Neuronal stem cell (in vitro differentiated cells): ENCODE data around the gene PTPRU.
"Not testable (repeated sequence)": the region's sequence is repeated elsewhere in the genome, so short reads cannot be mapped to it uniquely, and the experiment has no call there.

Experiments used
- DNase-seq: peaks from one replicate; pipeline ENCODE4 v3.0.0-alpha.2; 2013; ENCODE audit warnings: low spot score
- H2AFZ ChIP-seq: one replicate; pipeline ENCODE4 v1.6.1; 2013; ENCODE audit warnings: mild to moderate bottlenecking, low read length, inconsistent platforms
- H2AK5ac ChIP-seq: 2 replicates; pipeline ENCODE4 v1.6.1; 2013; ENCODE audit warnings: low read depth, mild to moderate bottlenecking, inconsistent platforms, low read length, moderate library complexity, mixed read lengths
- H2BK120ac ChIP-seq: 2 replicates; pipeline ENCODE4 v1.6.1; 2013; ENCODE audit warnings: low read depth, mild to moderate bottlenecking, inconsistent platforms, low read length, moderate library complexity, mixed read lengths
- H2BK12ac ChIP-seq: one replicate; pipeline ENCODE4 v1.6.1; 2013; ENCODE audit warnings: low read length, inconsistent platforms
- H2BK15ac ChIP-seq: 2 replicates; pipeline ENCODE4 v1.6.1; 2013; ENCODE audit warnings: mild to moderate bottlenecking, low read length, inconsistent platforms, mixed read lengths
- H2BK5ac ChIP-seq: one replicate; pipeline ENCODE4 v1.6.1; 2013; ENCODE audit warnings: inconsistent platforms, mild to moderate bottlenecking, low read length, moderate library complexity
- H3K14ac ChIP-seq: one replicate; pipeline ENCODE4 v1.6.1; 2013; ENCODE audit warnings: low read length, inconsistent platforms
- H3K18ac ChIP-seq: 2 replicates; pipeline ENCODE4 v1.6.1; 2013; ENCODE audit warnings: low read length, inconsistent platforms
- H3K23ac ChIP-seq: 2 replicates; pipeline ENCODE4 v1.6.1; 2013; ENCODE audit warnings: low read depth, mild to moderate bottlenecking, mixed read lengths, low read length, inconsistent platforms; ENCODE audit not compliant: poor library complexity
- H3K27ac ChIP-seq: replicated peaks from 3 replicates; pipeline ENCODE4 v1.5.1; 2013; ENCODE audit warnings: low read length, inconsistent platforms
- H3K27me3 ChIP-seq, 3 experiments: 2 replicates each; pipeline ENCODE4 v1.6.1; 2013; ENCODE audit warnings: low read length in 3 of 3, mild to moderate bottlenecking in 2 of 3, inconsistent platforms in 1 of 3, low read depth in 1 of 3, mixed read lengths in 1 of 3, moderate library complexity in 1 of 3; ENCODE audit not compliant: control insufficient read depth in 3 of 3, insufficient read depth in 3 of 3
- H3K36me3 ChIP-seq, 2 donors: replicated peaks in 1 of 2; 2 replicates each; pipeline ENCODE4 v1.6.1; 2013; ENCODE audit warnings: low read length in 2 of 2; ENCODE audit not compliant: control insufficient read depth in 2 of 2, insufficient read depth in 2 of 2
- H3K4ac ChIP-seq: 2 replicates; pipeline ENCODE4 v1.6.1; 2013; ENCODE audit warnings: inconsistent platforms, mild to moderate bottlenecking, low read length, moderate library complexity
- H3K4me1 ChIP-seq, 2 donors: 1 replicate in 1 of 2; 2 replicates in 1 of 2; pipeline ENCODE4 v1.6.1; 2013; ENCODE audit warnings: low read length in 2 of 2, low read depth in 1 of 2; ENCODE audit not compliant: control insufficient read depth in 2 of 2, insufficient read depth in 1 of 2
- H3K4me2 ChIP-seq: one replicate; pipeline ENCODE4 v1.6.1; 2013; ENCODE audit warnings: mild to moderate bottlenecking, low read length, inconsistent platforms; ENCODE audit not compliant: insufficient read depth, poor library complexity, severe bottlenecking
- H3K4me3 ChIP-seq, 2 donors: 2 replicates each; pipeline ENCODE4 v1.5.1; 2013; ENCODE audit warnings: low read length in 2 of 2, mild to moderate bottlenecking in 2 of 2, inconsistent platforms in 1 of 2, moderate library complexity in 1 of 2
- H3K79me1 ChIP-seq: one replicate; pipeline ENCODE4 v1.6.1; 2013; ENCODE audit warnings: low read depth, mild to moderate bottlenecking, inconsistent platforms, low read length, moderate library complexity
- H3K9ac ChIP-seq: one replicate; pipeline ENCODE4 v1.6.1; 2013; ENCODE audit warnings: mild to moderate bottlenecking, low read depth, low read length, inconsistent platforms; ENCODE audit not compliant: poor library complexity
- H3K9me3 ChIP-seq, 2 donors: replicated peaks in 1 of 2; 2 replicates each; pipeline versions ENCODE3 to v1.6.1; 2013; ENCODE audit warnings: low read length in 2 of 2, mild to moderate bottlenecking in 2 of 2, inconsistent platforms in 1 of 2, low read depth in 1 of 2, mixed read lengths in 1 of 2, moderate library complexity in 1 of 2; ENCODE audit not compliant: control insufficient read depth in 2 of 2, insufficient read depth in 1 of 2
- H4K8ac ChIP-seq: one replicate; pipeline ENCODE4 v1.6.1; 2013; ENCODE audit warnings: low read depth, mild to moderate bottlenecking, inconsistent platforms, low read length, moderate library complexity
- H4K91ac ChIP-seq: one replicate; pipeline ENCODE4 v1.6.1; 2013; ENCODE audit warnings: low read length, low read depth, mild to moderate bottlenecking, inconsistent platforms; ENCODE audit not compliant: poor library complexity
- WGBS, 2 donors: extraction: QIAGEN DNeasy Blood & Tissue Kit; methylation state at CpG; one replicate each; pipeline ENCODE4 v1.1.7; 2013; ENCODE audit warnings: missing lambda C conversion rate in 2 of 2, mixed read lengths in 1 of 2; ENCODE audit not compliant: insufficient read length in 2 of 2, insufficient replicate concordance in 1 of 2; ENCODE audit errors: extremely low coverage in 2 of 2; 5-methylcytosine and 5-hydroxymethylcytosine counted together

The PTPRU gene

DNA sequence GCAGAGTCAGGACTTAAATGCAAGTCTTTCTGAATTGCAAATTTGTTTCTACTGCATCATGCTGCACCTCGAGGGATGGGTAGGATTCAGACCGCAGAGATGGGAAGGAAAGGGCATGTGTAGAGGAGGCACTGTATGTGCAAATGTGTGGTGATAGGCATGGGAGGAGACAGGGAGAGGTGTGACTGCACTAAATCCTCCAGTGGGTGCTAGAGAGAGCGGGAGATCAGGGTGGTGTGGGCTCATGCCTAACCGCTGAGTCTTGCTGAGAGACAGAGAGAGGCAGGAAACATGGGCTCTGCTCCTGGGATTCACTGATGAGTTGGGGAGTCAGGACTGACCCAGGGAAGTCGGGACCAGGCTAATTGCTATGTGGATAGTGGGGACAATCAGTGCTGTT is 61.1 kb downstream of the PTPRU start:
- Histone ChIP-seq H4K91ac (no peak overlapping the region), H3K9ac (no peak overlapping the region), H3K9me3 (peaks cover 0 to 2% of the 10 kb centered on the region in 2 donors), H2BK120ac (no peak overlapping the region), H3K36me3 (peaks cover 0 to 3% of the 10 kb centered on the region in 2 donors), H3K14ac (no peak overlapping the region), H2BK5ac (no peak overlapping the region), H3K27ac (no peak overlapping the region), H4K8ac (no peak overlapping the region), H2AFZ (no peak overlapping the region), H3K27me3 (no peaks in the 10 kb centered on the region), H2BK15ac (no peak overlapping the region), H2AK5ac (no peak overlapping the region), H3K4me3 (no peak overlapping the region), H2BK12ac (no peak overlapping the region), H3K4me2 (no peak overlapping the region), H3K23ac (no peak overlapping the region), H3K79me1 (no peaks in the 10 kb centered on the region), H3K4ac (no peak overlapping the region), H3K18ac (no peak overlapping the region), H3K4me1 (no peaks in the 10 kb centered on the region)
- DNase-seq, result no peak
- no CpG with 5 or more reads among the region's 5 CpGs for WGBS, 2 donors

DNA sequence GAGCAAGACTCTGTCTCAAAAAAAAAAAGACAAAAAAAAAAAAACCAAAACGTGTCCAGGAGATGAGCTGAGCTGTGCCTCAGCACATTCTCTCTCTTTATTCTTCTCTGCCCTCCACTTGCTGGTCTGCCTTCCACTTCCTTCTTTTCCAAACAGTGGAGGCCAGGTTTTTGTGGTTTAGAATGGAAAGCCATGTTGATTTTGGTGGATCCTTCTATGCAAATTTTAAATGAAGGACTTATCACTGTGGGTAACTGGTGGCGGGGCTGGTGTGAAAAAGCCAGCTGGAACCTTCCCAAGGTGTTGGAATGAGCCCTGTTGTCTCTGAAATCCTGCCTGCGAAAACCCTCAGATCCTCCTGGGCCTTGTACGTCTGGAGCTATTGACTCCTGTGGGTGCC is 61.9 kb downstream of the PTPRU start:
- peaks cover 0 to 2% of the 10 kb centered on the region in 2 donors for H3K9me3 ChIP-seq
- no peak overlapping the region for H3K18ac ChIP-seq
- H3K27ac ChIP-seq, result no peak overlapping the region
- H2BK5ac ChIP-seq, result no peak overlapping the region
- H2BK120ac ChIP-seq, result no peak overlapping the region
- DNase-seq, result no peak
- no peaks in the 10 kb centered on the region for H3K27me3 ChIP-seq
- no peak overlapping the region for H3K23ac ChIP-seq
- H2AK5ac ChIP-seq, result no peak overlapping the region
- H2BK15ac ChIP-seq, result no peak overlapping the region
- no peak overlapping the region for H3K9ac ChIP-seq
- H3K14ac ChIP-seq, result no peak overlapping the region
- H3K36me3 ChIP-seq, result peaks cover 0 to 3% of the 10 kb centered on the region in 2 donors
- no CpG with 5 or more reads among the region's 4 CpGs for WGBS, 2 donors
- no peak overlapping the region for H3K4ac ChIP-seq
- no peak overlapping the region for H3K4me3 ChIP-seq
- no peak overlapping the region for H3K4me2 ChIP-seq
- peaks cover 0 to 2% of the 10 kb centered on the region in 2 donors for H3K4me1 ChIP-seq
- no peak overlapping the region for H2AFZ ChIP-seq
- no peak overlapping the region for H4K8ac ChIP-seq
- H2BK12ac ChIP-seq, result no peak overlapping the region
- H3K79me1 ChIP-seq, result no peaks in the 10 kb centered on the region
- H4K91ac ChIP-seq, result no peak overlapping the region

DNA sequence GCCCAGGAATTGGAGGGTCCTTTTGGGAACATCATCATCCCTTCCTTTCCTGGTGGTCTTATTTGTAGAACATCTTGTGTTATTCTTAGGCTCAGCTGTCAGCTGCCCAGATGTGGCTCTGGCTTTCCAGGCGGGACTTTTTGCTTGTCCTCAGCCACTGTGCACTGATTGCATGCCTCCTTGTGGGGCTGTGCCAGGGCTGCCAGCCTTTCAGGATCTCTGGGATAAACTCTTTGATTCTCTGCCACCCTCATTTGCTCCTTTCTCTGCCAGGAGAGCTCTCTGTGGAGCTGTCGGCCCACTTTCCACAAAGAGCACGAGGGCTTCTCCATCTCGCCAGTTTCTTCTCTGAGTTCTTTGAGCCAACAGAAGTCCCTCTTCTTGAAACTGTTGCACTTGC is 63.1 kb downstream of the PTPRU start:
- whole genome bisulfite sequencing, 2 donors, result no CpG with 5 or more reads among the region's 4 CpGs
- no peak overlapping the region for H2BK5ac ChIP-seq
- H3K4me2 ChIP-seq, result no peak overlapping the region
- H3K9ac ChIP-seq, result no peak overlapping the region
- H2BK12ac ChIP-seq, result no peak overlapping the region
- no peak overlapping the region for H4K8ac ChIP-seq
- H3K9me3 ChIP-seq, result peaks cover 0 to 2% of the 10 kb centered on the region in 2 donors
- no peak overlapping the region for H3K23ac ChIP-seq
- no peak overlapping the region for H2AFZ ChIP-seq
- no peak overlapping the region for H2BK120ac ChIP-seq
- no peaks in the 10 kb centered on the region for H3K79me1 ChIP-seq
- no peak overlapping the region for H3K4ac ChIP-seq
- peaks cover 0 to 3% of the 10 kb centered on the region in 2 donors for H3K36me3 ChIP-seq
- no peak overlapping the region for H2AK5ac ChIP-seq
- no peaks in the 10 kb centered on the region for H3K27me3 ChIP-seq
- H3K27ac ChIP-seq, result no peak overlapping the region
- peaks cover 0 to 2% of the 10 kb centered on the region in 2 donors for H3K4me1 ChIP-seq
- H4K91ac ChIP-seq, result no peak overlapping the region
- H3K4me3 ChIP-seq, result no peak overlapping the region
- no peak for DNase-seq
- no peak overlapping the region for H3K14ac ChIP-seq
- no peak overlapping the region for H2BK15ac ChIP-seq
- H3K18ac ChIP-seq, result no peak overlapping the region

DNA sequence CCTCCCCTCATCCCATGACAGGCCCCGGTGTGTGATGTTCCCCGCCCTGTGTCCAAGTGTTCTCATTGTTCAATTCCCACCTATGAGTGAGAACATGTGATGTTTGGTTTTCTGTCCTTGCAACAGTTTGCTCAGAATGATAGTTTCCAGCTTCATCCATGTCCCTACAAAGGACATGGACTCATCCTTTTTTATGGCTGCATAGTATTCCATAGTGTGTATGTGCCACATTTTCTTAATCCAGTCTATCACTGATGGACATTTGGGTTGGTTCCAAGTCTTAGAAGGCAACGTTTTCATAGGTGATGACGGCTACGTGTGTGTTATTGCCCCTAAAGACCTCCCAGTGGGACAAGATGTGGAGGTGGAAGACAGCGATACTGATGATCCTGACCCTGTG is 65.4 kb downstream of the PTPRU start:
- H3K27me3 ChIP-seq, H2BK12ac ChIP-seq, H3K27ac ChIP-seq, H3K4me1 ChIP-seq, DNase-seq, H2BK120ac ChIP-seq, H2AFZ ChIP-seq, H3K4me2 ChIP-seq, H3K79me1 ChIP-seq, H3K4me3 ChIP-seq, H3K36me3 ChIP-seq, H4K8ac ChIP-seq, H2AK5ac ChIP-seq, H3K9me3 ChIP-seq, H2BK15ac ChIP-seq, H3K4ac ChIP-seq, H3K14ac ChIP-seq, H4K91ac ChIP-seq, H2BK5ac ChIP-seq, H3K18ac ChIP-seq, H3K9ac ChIP-seq, H3K23ac ChIP-seq: not testable (repeated sequence)
- WGBS, 2 donors, result no CpG with 5 or more reads among the region's 6 CpGs
